ENCODE results near the gene LRBA. TPM values are rescaled to one million over a fixed set of nuclear protein-coding genes. Genes with fewer than 3 reads are reported as not detected.
"Not testable (repeated sequence)": the region's sequence is repeated elsewhere in the genome, so short reads cannot be mapped to it uniquely, and the experiment has no call there.

The LRBA gene
- total and polyA plus RNA-seq, 4 donors: 11.8 to 149 (median 34.2) TPM

GRCh38 chr4:150744570-150744969, 270.5 kb downstream of the LRBA start:
- no peak for ATAC-seq (ENCODE audit: insufficient read depth, low FRiP score)
- Histone ChIP-seq H3K4me3 (no peak overlapping the region), H3K9ac (ENCODE audit: insufficient read depth in 1 of 2, low read length in 2 of 2) (no peak overlapping the region), H3K9me3 (ENCODE audit: control insufficient read depth in 4 of 4, insufficient read depth in 3 of 4, low read length in 3 of 4) (no peaks in the 10 kb centered on the region), H3K36me3 (ENCODE audit: control insufficient read depth in 4 of 4, insufficient read depth in 4 of 4, low read length in 4 of 4) (no peaks in the 10 kb centered on the region), H3K27ac (ENCODE audit: low read depth in 1 of 2, low read length in 1 of 2) (no peak overlapping the region), H3K4me1 (ENCODE audit: control insufficient read depth in 5 of 5, insufficient read depth in 5 of 5, low read length in 5 of 5) (peaks cover 0 to 3% (median 0%) of the 10 kb centered on the region in 5 donors), H3K27me3 (ENCODE audit: control insufficient read depth in 3 of 3, insufficient read depth in 3 of 3, low read length in 2 of 3) (no peaks in the 10 kb centered on the region)
- TF ChIP-seq, protein P1, sequence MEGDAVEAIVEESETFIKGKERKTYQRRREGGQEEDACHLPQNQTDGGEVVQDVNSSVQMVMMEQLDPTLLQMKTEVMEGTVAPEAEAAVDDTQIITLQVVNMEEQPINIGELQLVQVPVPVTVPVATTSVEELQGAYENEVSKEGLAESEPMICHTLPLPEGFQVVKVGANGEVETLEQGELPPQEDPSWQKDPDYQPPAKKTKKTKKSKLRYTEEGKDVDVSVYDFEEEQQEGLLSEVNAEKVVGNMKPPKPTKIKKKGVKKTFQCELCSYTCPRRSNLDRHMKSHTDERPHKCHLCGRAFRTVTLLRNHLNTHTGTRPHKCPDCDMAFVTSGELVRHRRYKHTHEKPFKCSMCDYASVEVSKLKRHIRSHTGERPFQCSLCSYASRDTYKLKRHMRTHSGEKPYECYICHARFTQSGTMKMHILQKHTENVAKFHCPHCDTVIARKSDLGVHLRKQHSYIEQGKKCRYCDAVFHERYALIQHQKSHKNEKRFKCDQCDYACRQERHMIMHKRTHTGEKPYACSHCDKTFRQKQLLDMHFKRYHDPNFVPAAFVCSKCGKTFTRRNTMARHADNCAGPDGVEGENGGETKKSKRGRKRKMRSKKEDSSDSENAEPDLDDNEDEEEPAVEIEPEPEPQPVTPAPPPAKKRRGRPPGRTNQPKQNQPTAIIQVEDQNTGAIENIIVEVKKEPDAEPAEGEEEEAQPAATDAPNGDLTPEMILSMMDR (IDR thresholded peaks at IDR 0.05; ENCODE audit: control extremely low read depth, extremely low read depth): no peak
- 82 to 90% methylated on average over 2 of the region's 2 CpGs for whole genome bisulfite sequencing, 2 donors
- no peak for DNase-seq

- Histone ChIP-seq H3K27ac (ENCODE audit: low read depth in 1 of 2, low read length in 1 of 2) (no peak overlapping the region), H3K4me1 (ENCODE audit: control insufficient read depth in 5 of 5, insufficient read depth in 5 of 5, low read length in 5 of 5) (peaks cover 0 to 3% (median 0%) of the 10 kb centered on the region in 5 donors), H3K36me3 (ENCODE audit: control insufficient read depth in 4 of 4, insufficient read depth in 4 of 4, low read length in 4 of 4) (no peaks in the 10 kb centered on the region), H3K27me3 (ENCODE audit: control insufficient read depth in 3 of 3, insufficient read depth in 3 of 3, low read length in 2 of 3) (no peaks in the 10 kb centered on the region), H3K9ac (ENCODE audit: insufficient read depth in 1 of 2, low read length in 2 of 2) (no peak overlapping the region), H3K9me3 (ENCODE audit: control insufficient read depth in 4 of 4, insufficient read depth in 3 of 4, low read length in 3 of 4) (no peaks in the 10 kb centered on the region), H3K4me3 (no peak overlapping the region)
- peak in 2 of 3 donors; percentile 30 to 41 for DNase-seq
- TF ChIP-seq, protein P1 (IDR thresholded peaks at IDR 0.05; ENCODE audit: control extremely low read depth, extremely low read depth): no peak
- 73 to 74% methylated on average over 2 of the region's 2 CpGs for WGBS, 2 donors
- no peak for ATAC-seq (ENCODE audit: insufficient read depth, low FRiP score)
These were observed 271.3 kb downstream of the LRBA start for GRCh38 chr4:150743564-150744342.

- H3K4me1 ChIP-seq (ENCODE audit: control insufficient read depth in 5 of 5, insufficient read depth in 5 of 5, low read length in 5 of 5); H3K27me3 ChIP-seq (ENCODE audit: control insufficient read depth in 3 of 3, insufficient read depth in 3 of 3, low read length in 2 of 3); H3K36me3 ChIP-seq (ENCODE audit: control insufficient read depth in 4 of 4, insufficient read depth in 4 of 4, low read length in 4 of 4); H3K4me3 ChIP-seq; ATAC-seq (ENCODE audit: insufficient read depth, low FRiP score); DNase-seq; H3K9ac ChIP-seq (ENCODE audit: insufficient read depth in 1 of 2, low read length in 2 of 2); H3K27ac ChIP-seq (ENCODE audit: low read depth in 1 of 2, low read length in 1 of 2); H3K9me3 ChIP-seq (ENCODE audit: control insufficient read depth in 4 of 4, insufficient read depth in 3 of 4, low read length in 3 of 4): not testable (repeated sequence)
- 79 to 88% methylated on average over 6 of the region's 6 CpGs for WGBS, 2 donors
These were observed 272.2 kb downstream of the LRBA start for GRCh38 chr4:150742930-150743329.

DNA sequence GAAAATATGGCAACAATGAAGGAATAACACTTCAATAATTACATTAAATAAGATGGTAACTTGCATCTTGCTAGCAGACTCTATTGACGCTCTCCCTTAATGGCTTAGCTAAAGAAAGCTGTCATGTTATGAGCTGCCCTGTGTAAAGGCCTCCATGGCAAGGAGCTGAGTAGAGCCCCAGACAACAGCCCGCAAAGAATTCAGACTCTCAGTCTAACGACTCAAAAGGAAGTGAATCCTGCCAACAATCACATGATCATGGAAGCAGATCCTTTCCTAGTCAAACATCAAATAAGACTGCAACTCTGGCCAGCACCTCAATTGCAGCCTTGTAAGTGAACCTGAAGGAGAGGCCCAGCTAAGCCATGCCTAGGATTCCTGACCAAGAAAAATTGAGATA, 275.5 kb downstream of the LRBA start:
- no peak overlapping the region for H3K9ac ChIP-seq (ENCODE audit: insufficient read depth in 1 of 2, low read length in 2 of 2)
- no peaks in the 10 kb centered on the region for H3K9me3 ChIP-seq (ENCODE audit: control insufficient read depth in 4 of 4, insufficient read depth in 3 of 4, low read length in 3 of 4)
- no peaks in the 10 kb centered on the region for H3K27me3 ChIP-seq (ENCODE audit: control insufficient read depth in 3 of 3, insufficient read depth in 3 of 3, low read length in 2 of 3)
- no peak for DNase-seq
- H3K4me1 ChIP-seq (ENCODE audit: control insufficient read depth in 5 of 5, insufficient read depth in 5 of 5, low read length in 5 of 5): peaks cover 0 to under 1% (median 0%) of the 10 kb centered on the region in 5 donors
- H3K36me3 ChIP-seq (ENCODE audit: control insufficient read depth in 4 of 4, insufficient read depth in 4 of 4, low read length in 4 of 4): no peaks in the 10 kb centered on the region
- ATAC-seq (ENCODE audit: insufficient read depth, low FRiP score): no peak
- H3K4me3 ChIP-seq: no peak overlapping the region
- H3K27ac ChIP-seq (ENCODE audit: low read depth in 1 of 2, low read length in 1 of 2): no peak overlapping the region
- 79 to 83% methylated on average over 3 of the region's 3 CpGs for WGBS, 2 donors
- TF ChIP-seq, protein P1 (IDR thresholded peaks at IDR 0.05; ENCODE audit: control extremely low read depth, extremely low read depth): no peak
